ENCODE results near the gene UBE2R2.

UBE2R2 gene

DNA sequence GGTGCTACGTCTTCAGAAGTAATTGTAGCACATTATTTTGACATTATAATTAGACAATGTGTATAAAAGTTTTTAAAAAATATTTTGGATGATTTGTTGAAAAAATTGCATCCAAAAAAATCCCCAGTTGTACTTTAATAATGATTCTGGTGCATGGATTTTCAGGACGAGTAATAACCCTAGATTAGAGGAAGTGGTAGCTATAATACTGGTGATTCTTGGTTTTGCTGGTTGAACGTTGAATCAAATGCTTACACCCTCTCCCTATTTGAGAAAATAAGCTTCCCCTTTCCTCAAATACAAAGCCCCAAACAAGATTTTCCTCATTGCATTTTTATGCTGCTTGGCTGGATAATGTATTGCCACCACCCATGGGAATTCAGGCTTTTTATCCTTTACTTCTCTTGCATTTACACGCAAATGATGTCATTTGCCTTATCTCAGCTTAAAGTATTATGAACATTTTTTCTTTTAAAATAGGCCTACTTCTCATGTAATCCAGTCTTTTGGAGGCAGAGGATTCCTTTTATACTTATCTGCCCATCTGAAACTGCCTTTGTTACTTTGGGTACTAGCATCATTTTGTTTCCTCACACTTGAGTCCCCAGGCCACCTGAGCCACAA is 86.3 kb downstream of the UBE2R2 start:
- Histone ChIP-seq H3K36me3 (ENCODE audit: insufficient read depth, low read length) (peaks cover 35% of the 10 kb centered on the region), H3K27ac (ENCODE audit: low read depth, low read length) (peak overlapping the region; percentile 28; the same call in 1 of the 2 replicates), H3K4me3 (ENCODE audit: low read length) (no peak overlapping the region), H3K9me3 (ENCODE audit: insufficient read depth, low read depth, low read length) (no peaks in the 10 kb centered on the region), H3K9ac (ENCODE audit: low read depth, low read length) (no peak overlapping the region), H3K27me3 (ENCODE audit: insufficient read depth, low read length) (no peaks in the 10 kb centered on the region), H3K4me1 (ENCODE audit: insufficient read depth, low read length) (peaks cover 19% of the 10 kb centered on the region)
- 84% methylated on average over 3 of the region's 4 CpGs for WGBS

DNA sequence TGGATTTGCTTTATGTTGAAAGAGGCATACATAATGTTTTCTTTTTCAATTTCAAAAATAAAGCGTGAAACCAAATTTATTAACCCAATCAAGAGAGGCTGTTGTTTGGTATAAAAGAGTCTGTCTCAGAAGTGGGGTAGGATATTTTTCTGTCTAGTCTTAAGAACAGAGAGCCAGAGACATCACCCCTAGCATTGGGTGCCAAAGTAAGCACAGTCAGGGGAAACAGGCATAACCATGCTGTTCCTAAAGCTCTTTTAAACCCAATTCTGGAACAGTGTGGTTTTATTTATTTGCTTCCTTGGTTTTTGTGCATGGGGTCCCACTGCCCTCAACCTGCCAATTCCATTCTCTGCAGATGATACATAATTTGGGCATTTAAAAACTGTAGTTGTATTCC is 88.2 kb downstream of the UBE2R2 start:
- Histone ChIP-seq H3K9me3 (ENCODE audit: insufficient read depth, low read depth, low read length) (no peaks in the 10 kb centered on the region), H3K27me3 (ENCODE audit: insufficient read depth, low read length) (no peaks in the 10 kb centered on the region), H3K27ac (ENCODE audit: low read depth, low read length) (no peak overlapping the region), H3K4me3 (ENCODE audit: low read length) (no peak overlapping the region), H3K9ac (ENCODE audit: low read depth, low read length) (no peak overlapping the region), H3K4me1 (ENCODE audit: insufficient read depth, low read length) (peaks cover 19% of the 10 kb centered on the region), H3K36me3 (ENCODE audit: insufficient read depth, low read length) (peaks cover 28% of the 10 kb centered on the region)
- no CpG with 5 or more reads among the region's 1 CpG for WGBS

DNA sequence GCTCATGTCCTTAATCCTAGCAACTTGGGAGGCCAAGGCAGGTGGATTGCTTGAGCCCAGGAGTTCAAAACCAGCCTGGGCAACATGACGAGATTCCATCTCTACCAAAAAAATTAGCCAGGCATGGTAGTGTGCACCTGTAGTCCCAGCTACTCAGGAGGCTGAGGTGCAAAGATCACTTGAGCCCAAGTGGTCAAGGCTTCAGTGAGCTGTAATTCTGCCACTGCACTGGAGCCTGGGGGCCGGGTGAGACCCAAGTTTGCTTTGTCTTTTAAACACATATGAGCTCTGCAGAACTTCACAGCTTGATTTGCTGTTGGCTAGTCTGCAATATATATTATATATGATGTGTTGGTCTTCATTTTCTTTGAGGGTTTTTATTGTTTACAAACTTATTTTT is 89.8 kb downstream of the UBE2R2 start:
- peaks cover 16% of the 10 kb centered on the region for H3K36me3 ChIP-seq (ENCODE audit: insufficient read depth, low read length)
- H3K27ac ChIP-seq (ENCODE audit: low read depth, low read length), result no peak overlapping the region

DNA sequence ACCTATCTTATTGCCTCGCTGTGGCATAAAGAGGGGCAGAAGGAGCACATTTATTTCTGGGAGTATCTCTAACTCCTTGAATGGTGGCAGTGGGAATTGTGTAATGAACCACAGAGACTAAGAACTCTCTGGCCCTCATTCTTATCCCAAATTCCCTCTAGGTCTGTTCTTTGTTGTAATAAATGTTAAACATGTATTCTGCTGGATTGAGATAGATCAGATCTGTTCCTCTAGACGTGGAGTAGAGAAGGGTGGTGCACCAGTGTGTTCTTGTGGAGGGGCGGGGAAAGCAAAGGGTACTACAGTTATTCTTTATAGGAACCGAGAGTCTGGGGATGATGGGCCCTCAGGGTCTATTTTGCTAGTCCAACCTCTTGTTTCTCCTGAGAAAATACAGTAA is 90.4 kb downstream of the UBE2R2 start:
- Histone ChIP-seq H3K9me3 (ENCODE audit: insufficient read depth, low read depth, low read length) (no peaks in the 10 kb centered on the region), H3K4me3 (ENCODE audit: low read length) (no peak overlapping the region), H3K27me3 (ENCODE audit: insufficient read depth, low read length) (no peaks in the 10 kb centered on the region), H3K27ac (ENCODE audit: low read depth, low read length) (no peak overlapping the region), H3K9ac (ENCODE audit: low read depth, low read length) (no peak overlapping the region), H3K36me3 (ENCODE audit: insufficient read depth, low read length) (peaks cover 16% of the 10 kb centered on the region), H3K4me1 (ENCODE audit: insufficient read depth, low read length) (peaks cover 19% of the 10 kb centered on the region)
- 92% methylated on average over 3 of the region's 4 CpGs for WGBS

More for the DNA sequence above, 89.8 kb downstream of the UBE2R2 start:
- Histone ChIP-seq H3K4me1 (ENCODE audit: insufficient read depth, low read length) (peaks cover 19% of the 10 kb centered on the region), H3K9ac (ENCODE audit: low read depth, low read length) (no peak overlapping the region), H3K4me3 (ENCODE audit: low read length) (no peak overlapping the region), H3K27me3 (ENCODE audit: insufficient read depth, low read length) (no peaks in the 10 kb centered on the region), H3K9me3 (ENCODE audit: insufficient read depth, low read depth, low read length) (no peaks in the 10 kb centered on the region)
- WGBS, result 89% methylated on average over 2 of the region's 2 CpGs

DNA sequence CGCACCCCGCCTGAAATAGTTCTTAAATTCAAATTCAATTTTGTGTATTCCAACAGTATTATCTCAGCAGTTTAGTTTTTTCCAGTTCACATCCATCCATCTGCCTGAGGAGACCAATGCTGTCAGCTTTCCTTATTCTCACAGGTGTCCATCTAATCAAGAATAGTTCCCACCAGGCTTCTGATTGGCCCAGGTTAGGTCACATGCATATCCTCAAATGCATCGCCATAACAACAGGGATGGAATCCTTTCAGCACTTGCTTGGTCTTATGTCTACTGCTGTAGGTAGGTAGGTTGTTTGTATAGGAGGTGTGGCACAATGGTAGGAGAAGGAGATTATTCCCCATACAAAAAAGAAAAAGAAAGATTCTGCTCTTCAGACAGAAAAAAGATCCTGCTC is 91.2 kb downstream of the UBE2R2 start:
- WGBS, result 98% methylated on average over 3 of the region's 3 CpGs

DNA sequence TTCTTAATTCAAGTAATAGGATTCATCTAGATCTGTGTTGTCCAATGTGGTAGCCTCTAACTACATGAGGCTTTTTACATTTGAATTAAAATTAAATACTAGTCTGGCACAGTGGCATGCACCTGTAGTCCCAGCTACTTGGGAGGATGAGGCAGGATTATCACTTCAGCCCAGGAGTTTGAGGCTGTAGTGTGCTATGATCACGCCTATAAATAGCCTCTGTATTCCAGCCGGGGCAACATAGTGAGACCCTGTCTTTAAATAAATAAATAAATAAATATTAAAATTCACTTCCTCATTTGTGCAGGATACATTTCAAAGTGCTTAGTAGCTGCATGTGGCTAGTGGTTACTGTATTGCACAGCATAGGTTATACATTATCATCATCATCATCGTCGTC is 91.8 kb downstream of the UBE2R2 start:
- WGBS, result 81% methylated on average over 3 of the region's 4 CpGs
- Histone ChIP-seq H3K9me3 (ENCODE audit: insufficient read depth, low read depth, low read length) (no peaks in the 10 kb centered on the region), H3K36me3 (ENCODE audit: insufficient read depth, low read length) (peaks cover 28% of the 10 kb centered on the region), H3K27ac (ENCODE audit: low read depth, low read length) (no peak overlapping the region), H3K4me1 (ENCODE audit: insufficient read depth, low read length) (peaks cover 14% of the 10 kb centered on the region; the same call in 1 of the 2 replicates), H3K4me3 (ENCODE audit: low read length) (no peak overlapping the region), H3K27me3 (ENCODE audit: insufficient read depth, low read length) (no peaks in the 10 kb centered on the region), H3K9ac (ENCODE audit: low read depth, low read length) (no peak overlapping the region)

More for the DNA sequence above, 91.2 kb downstream of the UBE2R2 start:
- H3K4me3 ChIP-seq (ENCODE audit: low read length), result no peak overlapping the region
- H3K4me1 ChIP-seq (ENCODE audit: insufficient read depth, low read length), result peaks cover 19% of the 10 kb centered on the region
- peaks cover 22% of the 10 kb centered on the region for H3K36me3 ChIP-seq (ENCODE audit: insufficient read depth, low read length)
- H3K27ac ChIP-seq (ENCODE audit: low read depth, low read length), result no peak overlapping the region
- H3K27me3 ChIP-seq (ENCODE audit: insufficient read depth, low read length), result no peaks in the 10 kb centered on the region
- H3K9ac ChIP-seq (ENCODE audit: low read depth, low read length), result no peak overlapping the region
- no peaks in the 10 kb centered on the region for H3K9me3 ChIP-seq (ENCODE audit: insufficient read depth, low read depth, low read length)

DNA sequence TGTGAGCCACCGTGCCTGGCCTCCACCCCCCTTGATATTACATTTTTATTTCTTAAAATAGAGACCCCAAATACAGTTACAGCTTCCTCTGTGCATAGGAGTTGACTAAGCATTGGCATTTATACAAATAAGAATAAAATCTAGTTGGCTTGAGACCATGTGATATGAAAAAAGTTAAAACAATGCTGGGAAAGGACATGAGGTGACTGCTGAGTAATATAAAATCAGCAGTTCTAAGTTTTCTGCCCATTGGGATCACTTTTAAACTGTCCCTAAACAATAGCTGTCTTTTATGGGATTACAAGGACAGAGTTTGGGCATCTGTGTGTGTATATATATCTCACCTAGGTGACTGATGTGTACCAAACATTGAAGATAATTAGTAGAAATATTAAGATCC is 96.6 kb downstream of the UBE2R2 start:
- peaks cover 67% of the 10 kb centered on the region for H3K36me3 ChIP-seq (ENCODE audit: insufficient read depth, low read length)

DNA sequence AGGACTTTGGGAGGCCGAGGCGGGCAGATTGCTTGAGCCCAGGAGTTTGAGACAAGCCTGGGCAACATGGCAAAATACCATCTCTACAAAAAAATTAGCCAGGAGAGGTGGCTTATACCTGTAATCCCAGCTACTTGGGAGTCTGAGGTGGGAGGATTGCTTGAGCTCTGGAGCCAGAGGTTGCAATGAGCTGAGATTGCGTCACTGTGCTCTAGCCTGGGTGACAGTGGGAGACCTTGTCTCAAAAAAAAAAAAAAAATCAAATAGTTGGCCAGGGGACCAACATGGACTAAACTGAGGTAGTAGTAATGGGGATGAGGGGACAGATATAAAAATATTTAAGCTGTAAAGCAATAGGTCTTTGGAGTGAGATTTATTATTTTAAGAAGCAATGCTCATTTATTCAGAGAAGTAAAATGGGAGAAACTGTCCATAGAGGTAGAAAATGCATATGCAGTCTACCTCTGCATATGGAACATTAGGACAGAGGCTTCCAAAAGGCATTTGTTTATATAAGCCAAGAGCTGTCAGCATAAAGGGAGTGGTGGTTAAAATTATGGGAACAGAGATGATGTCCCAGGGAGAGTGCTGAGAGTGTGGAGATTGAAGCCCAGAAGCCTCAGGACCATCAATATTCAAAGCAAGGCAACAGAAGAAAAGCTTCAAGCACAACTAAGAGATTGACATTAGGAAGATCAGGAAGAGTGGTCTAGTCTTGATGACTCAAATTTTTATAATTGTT is 98.1 kb downstream of the UBE2R2 start:
- no peaks in the 10 kb centered on the region for H3K9me3 ChIP-seq (ENCODE audit: insufficient read depth, low read depth, low read length)
- H3K9ac ChIP-seq (ENCODE audit: low read depth, low read length), result no peak overlapping the region
- H3K27me3 ChIP-seq (ENCODE audit: insufficient read depth, low read length), result no peaks in the 10 kb centered on the region
- H3K36me3 ChIP-seq (ENCODE audit: insufficient read depth, low read length), result peaks cover 79% of the 10 kb centered on the region
- H3K27ac ChIP-seq (ENCODE audit: low read depth, low read length), result no peak overlapping the region
- peaks cover 2% of the 10 kb centered on the region; the same call in 1 of the 2 replicates for H3K4me1 ChIP-seq (ENCODE audit: insufficient read depth, low read length)
- no peak overlapping the region for H3K4me3 ChIP-seq (ENCODE audit: low read length)
- 76% methylated on average over 3 of the region's 3 CpGs for WGBS

More for the DNA sequence above, 96.6 kb downstream of the UBE2R2 start:
- H3K4me3 ChIP-seq (ENCODE audit: low read length), result no peak overlapping the region
- WGBS, result 93% methylated on average over 1 of the region's 1 CpG
- no peaks in the 10 kb centered on the region for H3K9me3 ChIP-seq (ENCODE audit: insufficient read depth, low read depth, low read length)
- no peak overlapping the region for H3K27ac ChIP-seq (ENCODE audit: low read depth, low read length)
- no peaks in the 10 kb centered on the region for H3K4me1 ChIP-seq (ENCODE audit: insufficient read depth, low read length)
- no peaks in the 10 kb centered on the region for H3K27me3 ChIP-seq (ENCODE audit: insufficient read depth, low read length)
- H3K9ac ChIP-seq (ENCODE audit: low read depth, low read length), result no peak overlapping the region

DNA sequence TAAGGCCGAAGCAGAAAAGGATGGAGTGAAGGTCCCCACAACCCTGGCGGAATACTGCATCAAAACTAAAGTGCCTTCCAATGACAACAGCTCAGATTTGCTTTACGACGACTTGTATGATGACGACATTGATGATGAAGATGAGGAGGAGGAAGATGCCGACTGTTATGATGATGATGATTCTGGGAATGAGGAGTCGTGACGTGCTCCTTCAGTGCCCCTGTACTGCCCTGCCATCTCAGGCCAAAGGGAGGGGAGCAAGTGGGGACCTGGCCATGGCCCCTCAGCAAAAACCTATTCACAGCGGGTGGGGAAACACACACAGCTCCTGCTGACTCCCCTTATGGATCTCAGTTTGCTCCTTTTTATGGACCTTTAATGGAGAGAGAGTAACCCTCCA is 100.1 kb downstream of the UBE2R2 start:
- no peak overlapping the region for H3K4me3 ChIP-seq (ENCODE audit: low read length)
- no peak overlapping the region for H3K27ac ChIP-seq (ENCODE audit: low read depth, low read length)
- no peaks in the 10 kb centered on the region for H3K9me3 ChIP-seq (ENCODE audit: insufficient read depth, low read depth, low read length)
- no peak overlapping the region for H3K9ac ChIP-seq (ENCODE audit: low read depth, low read length)
- WGBS, result 91% methylated on average over 9 of the region's 9 CpGs
- no peaks in the 10 kb centered on the region for H3K27me3 ChIP-seq (ENCODE audit: insufficient read depth, low read length)
- peaks cover 93% of the 10 kb centered on the region for H3K36me3 ChIP-seq (ENCODE audit: insufficient read depth, low read length)
- H3K4me1 ChIP-seq (ENCODE audit: insufficient read depth, low read length), result peaks cover 7% of the 10 kb centered on the region; the same call in 1 of the 2 replicates

DNA sequence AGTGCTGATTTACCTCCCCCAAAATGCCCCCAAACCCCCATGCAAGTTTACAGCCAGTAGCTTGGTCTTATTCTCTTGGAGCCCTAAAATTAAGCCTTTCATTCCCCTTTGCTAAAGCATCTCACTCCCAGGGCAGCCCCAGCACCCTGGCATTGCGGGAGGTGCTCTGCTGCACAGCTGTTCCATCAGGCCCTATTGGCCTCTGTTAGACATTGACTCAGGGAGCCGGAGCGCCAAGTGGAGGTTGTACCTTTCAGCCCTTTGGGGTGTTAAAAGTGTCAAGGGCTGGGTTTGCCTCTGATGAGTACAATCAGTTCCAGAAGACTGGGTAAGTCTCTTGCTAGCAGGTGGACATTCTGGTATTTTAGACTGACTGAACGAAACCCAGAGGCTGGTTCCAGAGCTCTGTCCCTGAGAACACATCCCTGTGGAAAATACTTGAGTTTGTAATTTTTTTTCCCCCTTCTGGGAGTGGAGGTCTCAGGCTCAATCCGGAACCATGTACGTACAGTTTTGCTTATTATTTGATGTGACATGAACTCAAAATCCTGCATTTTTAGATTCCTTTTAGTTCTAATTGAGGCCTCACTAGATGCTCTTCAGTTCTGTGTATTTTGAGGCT is 102.4 kb downstream of the UBE2R2 start:
- no peaks in the 10 kb centered on the region for H3K9me3 ChIP-seq (ENCODE audit: insufficient read depth, low read depth, low read length)
- no peak overlapping the region for H3K9ac ChIP-seq (ENCODE audit: low read depth, low read length)
- no peaks in the 10 kb centered on the region for H3K27me3 ChIP-seq (ENCODE audit: insufficient read depth, low read length)
- H3K27ac ChIP-seq (ENCODE audit: low read depth, low read length), result no peak overlapping the region
- peaks cover 94% of the 10 kb centered on the region for H3K36me3 ChIP-seq (ENCODE audit: insufficient read depth, low read length)
- WGBS, result 96% methylated on average over 6 of the region's 6 CpGs
- peaks cover 7% of the 10 kb centered on the region; the same call in 1 of the 2 replicates for H3K4me1 ChIP-seq (ENCODE audit: insufficient read depth, low read length)
- H3K4me3 ChIP-seq (ENCODE audit: low read length), result no peak overlapping the region
